OCI-LY1 (cell line): ENCODE data around the gene ATG2A.

Experiments used
- EZH2 ChIP-seq: fragments of 200-600 bp; sonication (generic), shearing (Covaris generic); IDR thresholded peaks from 2 replicates; pipeline ENCODE4 v1.8.0; 2017; ENCODE audit warnings: borderline replicate concordance, mixed run types, mild to moderate bottlenecking, antibody characterized with exemption, low read length, moderate library complexity, mixed read lengths
- TF ChIP-seq, protein P1 (sequence below): fragments of 200-600 bp; sonication (generic), shearing (Covaris generic); IDR thresholded peaks from 2 replicates; pipeline ENCODE4 v1.5.1; 2017; ENCODE audit warnings: mild to moderate bottlenecking, antibody characterized with exemption, low read length, moderate library complexity, mixed read lengths

DNA sequence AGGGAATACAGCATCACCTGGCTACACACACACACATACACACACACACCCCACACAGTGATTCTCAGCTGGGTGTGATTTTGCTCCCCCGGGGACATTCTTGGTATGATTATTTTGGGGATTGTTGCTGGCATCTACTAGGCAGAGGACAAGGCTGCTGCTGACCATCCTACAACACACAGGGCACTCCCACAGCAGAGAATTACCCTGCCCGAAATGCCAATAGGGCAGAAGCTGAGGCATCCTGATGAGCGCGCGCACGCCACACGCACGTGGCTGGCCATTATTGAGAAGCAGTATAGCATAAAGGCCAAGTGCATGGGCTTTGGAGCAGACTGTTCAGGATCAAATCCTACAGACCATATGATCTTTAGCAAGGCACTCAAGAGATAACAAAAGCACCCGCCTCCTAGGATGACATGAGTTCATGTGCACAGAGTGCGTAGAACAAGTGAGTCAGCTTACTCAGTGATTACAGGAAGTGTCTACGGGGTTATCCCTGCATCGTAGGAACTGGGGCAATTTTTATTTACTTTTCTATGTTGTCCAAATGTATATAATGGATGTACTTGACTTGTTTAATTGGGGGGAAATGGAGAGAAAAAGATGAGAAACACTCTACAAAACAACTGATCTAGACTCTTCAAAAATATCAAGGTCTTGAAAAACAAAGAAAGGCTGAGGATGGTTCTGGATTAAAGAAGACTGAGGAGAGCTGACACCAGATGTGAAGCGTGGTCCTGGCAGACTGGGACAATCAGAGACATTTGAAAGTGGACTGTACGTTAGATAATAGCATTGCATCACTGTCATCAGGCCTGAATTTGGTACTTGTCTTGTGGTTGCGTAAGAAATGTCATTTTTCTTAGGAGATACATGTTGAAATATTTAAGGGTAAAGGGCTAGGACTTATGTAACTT lies 31.4 kb downstream of the ATG2A start:
- no peak for TF ChIP-seq EZH2
- TF ChIP-seq, protein P1, sequence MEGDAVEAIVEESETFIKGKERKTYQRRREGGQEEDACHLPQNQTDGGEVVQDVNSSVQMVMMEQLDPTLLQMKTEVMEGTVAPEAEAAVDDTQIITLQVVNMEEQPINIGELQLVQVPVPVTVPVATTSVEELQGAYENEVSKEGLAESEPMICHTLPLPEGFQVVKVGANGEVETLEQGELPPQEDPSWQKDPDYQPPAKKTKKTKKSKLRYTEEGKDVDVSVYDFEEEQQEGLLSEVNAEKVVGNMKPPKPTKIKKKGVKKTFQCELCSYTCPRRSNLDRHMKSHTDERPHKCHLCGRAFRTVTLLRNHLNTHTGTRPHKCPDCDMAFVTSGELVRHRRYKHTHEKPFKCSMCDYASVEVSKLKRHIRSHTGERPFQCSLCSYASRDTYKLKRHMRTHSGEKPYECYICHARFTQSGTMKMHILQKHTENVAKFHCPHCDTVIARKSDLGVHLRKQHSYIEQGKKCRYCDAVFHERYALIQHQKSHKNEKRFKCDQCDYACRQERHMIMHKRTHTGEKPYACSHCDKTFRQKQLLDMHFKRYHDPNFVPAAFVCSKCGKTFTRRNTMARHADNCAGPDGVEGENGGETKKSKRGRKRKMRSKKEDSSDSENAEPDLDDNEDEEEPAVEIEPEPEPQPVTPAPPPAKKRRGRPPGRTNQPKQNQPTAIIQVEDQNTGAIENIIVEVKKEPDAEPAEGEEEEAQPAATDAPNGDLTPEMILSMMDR = no peak
